Measurements from ENCODE around the gene MALAT1.

MALAT1 gene

GRCh38 chr11:65540290-65541092, 41.6 kb downstream of the MALAT1 start:
- peak; percentile 74 for DNase-seq

- no peak for DNase-seq
Observed at GRCh38 chr11:65541093-65541982, 42.5 kb downstream of the MALAT1 start.

GRCh38 chr11:65542738-65543390, 44.0 kb downstream of the MALAT1 start:
- no peak for DNase-seq

GRCh38 chr11:65545853-65546216, 47.0 kb downstream of the MALAT1 start:
- DNase-seq = no peak

- DNase-seq = no peak
Observed at GRCh38 chr11:65546217-65546958, 47.5 kb downstream of the MALAT1 start.

GRCh38 chr11:65547446-65548125, 48.7 kb downstream of the MALAT1 start:
- no peak for DNase-seq

- no peak for DNase-seq
Observed at GRCh38 chr11:65548395-65548794, 49.5 kb downstream of the MALAT1 start.

GRCh38 chr11:65549096-65549495, 50.3 kb downstream of the MALAT1 start:
- no peak for DNase-seq

- DNase-seq = no peak
Observed at GRCh38 chr11:65551572-65552387, 52.9 kb downstream of the MALAT1 start.

GRCh38 chr11:65552388-65552951, 53.6 kb downstream of the MALAT1 start:
- no peak for DNase-seq

- DNase-seq = no peak
Observed at GRCh38 chr11:65553301-65554001, 54.6 kb downstream of the MALAT1 start.

- DNase-seq = no peak
Observed at GRCh38 chr11:65554057-65554818, 55.4 kb downstream of the MALAT1 start.

- no peak for DNase-seq
Observed at GRCh38 chr11:65554842-65555430, 56.1 kb downstream of the MALAT1 start.

GRCh38 chr11:65555693-65556231, 56.9 kb downstream of the MALAT1 start:
- DNase-seq = peak; percentile 41

Data from GOT3 (cell line).